Natural killer cell treated with Interleukin-12 subunit alpha and Interleukin-12 subunit beta and Interleukin-15 and Interleukin-18, amount 100 ng/mL, for 72 hours (primary cell): Measurements from ENCODE around the gene CLEC17A. TPM values are rescaled to one million over a fixed set of nuclear protein-coding genes. Genes with fewer than 3 reads are reported as not detected.

Experiments
- ATAC-seq, 2 donors: fragments of 150-1000 bp; cut with Tn5 transposase in 1 of 2; sonication (Bioruptor Pico), chemical (Tn5 transposase) in 1 of 2; 2 replicates each; pipeline ENCODE4 v1.10.0; 2021
- DNase-seq: peaks from one replicate; pipeline ENCODE4 v3.0.0; 2022; ENCODE audit warnings: low spot score
- H3K27ac Mint-ChIP-seq, 2 donors: 1 replicate in 1 of 2; 2 replicates in 1 of 2; pipeline ENCODE4 v1.8.0; 2022; ENCODE audit warnings: mixed read lengths in 2 of 2, mild to moderate bottlenecking in 1 of 2, moderate library complexity in 1 of 2
- H3K27me3 Mint-ChIP-seq, 2 donors: 1 replicate in 1 of 2; 2 replicates in 1 of 2; pipeline ENCODE4 v1.8.0; 2022; ENCODE audit warnings: mixed read lengths in 2 of 2
- H3K36me3 Mint-ChIP-seq: one replicate; pipeline ENCODE4 v1.8.0; 2022; ENCODE audit warnings: mixed read lengths
- H3K4me1 Mint-ChIP-seq, 2 donors: 1 replicate in 1 of 2; 2 replicates in 1 of 2; pipeline ENCODE4 v1.8.0; 2022; ENCODE audit warnings: low read depth in 2 of 2, mixed read lengths in 2 of 2, mild to moderate bottlenecking in 1 of 2
- H3K4me3 Mint-ChIP-seq: one replicate; pipeline ENCODE4 v1.8.0; 2022; ENCODE audit warnings: mixed read lengths
- H3K9me3 Mint-ChIP-seq: 2 replicates; pipeline ENCODE4 v1.8.0; 2022; ENCODE audit warnings: mixed read lengths
- total RNA-seq, 2 donors: library from RNA; stranded (reverse); gene quantifications; one replicate each; pipeline ENCODE4 v1.2.3, GENCODE V29; 2022

The CLEC17A gene
- total RNA-seq, 2 donors from 2014 or later = 0.28 TPM; not detected in 1

DNA sequence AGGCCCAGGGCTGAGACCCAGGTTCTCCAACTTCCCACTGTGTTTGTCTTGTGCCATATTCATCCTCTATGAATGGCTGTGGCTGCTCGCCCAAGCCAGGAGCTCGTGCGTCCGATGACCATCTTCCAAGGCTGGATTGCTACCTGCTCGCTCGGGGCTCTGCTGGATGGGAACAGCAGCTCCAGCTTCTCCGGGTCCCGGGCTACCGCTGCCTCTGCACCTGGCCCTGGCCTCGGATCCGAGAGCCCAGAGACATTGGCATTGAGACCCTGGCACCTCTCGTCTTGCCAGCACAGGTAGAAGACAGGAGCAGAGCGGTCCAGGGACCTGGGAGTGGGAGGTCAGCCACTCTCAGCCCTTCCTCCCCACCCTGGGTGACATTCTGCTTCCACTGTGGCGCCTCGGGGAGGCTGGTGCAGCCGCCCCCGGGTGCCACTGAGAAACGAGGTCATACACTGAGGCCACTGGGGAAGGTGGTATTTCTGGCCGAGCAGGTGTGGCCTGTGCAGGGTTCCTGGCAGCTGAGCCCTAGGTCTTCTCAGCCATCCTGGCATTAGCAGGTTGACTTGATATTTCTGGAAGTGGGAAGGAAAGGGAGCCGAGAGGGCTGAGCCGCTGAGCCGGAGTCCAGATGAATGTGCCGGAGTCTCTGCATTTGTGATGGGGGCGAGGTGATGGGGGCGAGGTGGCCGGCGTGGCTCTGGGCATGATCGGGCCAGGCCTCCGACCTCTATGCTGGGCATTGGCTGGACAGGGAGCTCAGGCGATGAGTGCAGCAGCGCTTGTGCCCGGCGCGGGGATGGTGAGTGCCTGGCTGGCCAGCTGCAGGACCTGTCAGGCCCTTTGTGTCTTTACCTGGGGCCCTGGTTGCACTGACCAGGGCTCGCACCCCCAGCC lies 29.6 kb upstream of the CLEC17A start:
- Mint-ChIP-seq H3K4me3 (no peak overlapping the region), H3K27ac (peak overlapping the region in 1 of 2 donors; percentile 49)

DNA sequence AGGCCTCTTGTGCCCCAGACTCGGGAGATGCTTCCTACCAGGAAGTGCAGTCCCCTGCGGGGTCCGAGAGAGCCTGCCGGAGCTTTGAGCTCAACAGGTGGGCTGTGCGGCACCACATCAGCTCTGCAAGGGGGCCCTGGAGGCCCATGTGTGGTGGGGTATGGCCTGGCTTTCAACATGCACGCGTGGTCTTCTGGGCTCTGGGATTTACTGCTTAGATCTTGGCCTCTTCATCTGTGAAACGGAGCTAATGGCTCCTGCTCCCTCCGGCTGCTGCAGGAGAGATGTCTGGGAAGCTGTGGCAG lies 29.0 kb upstream of the CLEC17A start:
- Mint-ChIP-seq H3K4me1 (peaks cover 37% of the 10 kb centered on the region in 2 donors), H3K9me3 (no peaks in the 10 kb centered on the region), H3K27ac (no peak overlapping the region), H3K36me3 (no peaks in the 10 kb centered on the region), H3K4me3 (no peak overlapping the region), H3K27me3 (no peaks in the 10 kb centered on the region)
- ATAC-seq = no peak
- no peak for DNase-seq

More for the DNA sequence above, 29.6 kb upstream of the CLEC17A start:
- ATAC-seq (no peak), DNase-seq (no peak)
- Mint-ChIP-seq H3K27me3 (no peaks in the 10 kb centered on the region), H3K9me3 (no peaks in the 10 kb centered on the region), H3K4me1 (peaks cover 34 to 37% of the 10 kb centered on the region in 2 donors), H3K36me3 (no peaks in the 10 kb centered on the region)

DNA sequence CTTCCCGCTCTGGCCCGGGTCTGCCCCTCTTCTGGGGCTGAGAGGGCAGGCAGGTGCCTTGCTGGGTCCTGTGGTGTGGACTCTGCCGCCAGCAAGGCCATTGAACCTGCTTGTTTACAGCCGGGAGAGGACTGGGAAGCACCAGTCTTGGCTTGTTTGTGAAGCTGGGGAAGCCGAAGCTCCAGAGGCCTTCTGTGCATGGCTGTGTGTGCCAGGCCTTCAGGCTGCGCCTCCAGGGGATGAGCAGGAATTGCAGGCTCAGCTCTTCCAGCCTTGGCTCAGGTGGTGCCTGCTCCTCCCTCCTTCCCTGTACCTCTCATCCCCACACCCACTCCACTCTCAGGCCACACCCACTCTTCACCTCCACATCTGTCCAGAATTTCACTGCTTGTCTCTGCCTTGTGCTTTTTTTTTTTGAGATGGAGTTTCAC lies 28.5 kb upstream of the CLEC17A start:
- H3K27ac Mint-ChIP-seq = peak overlapping the region in 1 of 2 donors; percentile 77
- no peak overlapping the region for H3K4me3 Mint-ChIP-seq
- no peaks in the 10 kb centered on the region for H3K9me3 Mint-ChIP-seq

DNA sequence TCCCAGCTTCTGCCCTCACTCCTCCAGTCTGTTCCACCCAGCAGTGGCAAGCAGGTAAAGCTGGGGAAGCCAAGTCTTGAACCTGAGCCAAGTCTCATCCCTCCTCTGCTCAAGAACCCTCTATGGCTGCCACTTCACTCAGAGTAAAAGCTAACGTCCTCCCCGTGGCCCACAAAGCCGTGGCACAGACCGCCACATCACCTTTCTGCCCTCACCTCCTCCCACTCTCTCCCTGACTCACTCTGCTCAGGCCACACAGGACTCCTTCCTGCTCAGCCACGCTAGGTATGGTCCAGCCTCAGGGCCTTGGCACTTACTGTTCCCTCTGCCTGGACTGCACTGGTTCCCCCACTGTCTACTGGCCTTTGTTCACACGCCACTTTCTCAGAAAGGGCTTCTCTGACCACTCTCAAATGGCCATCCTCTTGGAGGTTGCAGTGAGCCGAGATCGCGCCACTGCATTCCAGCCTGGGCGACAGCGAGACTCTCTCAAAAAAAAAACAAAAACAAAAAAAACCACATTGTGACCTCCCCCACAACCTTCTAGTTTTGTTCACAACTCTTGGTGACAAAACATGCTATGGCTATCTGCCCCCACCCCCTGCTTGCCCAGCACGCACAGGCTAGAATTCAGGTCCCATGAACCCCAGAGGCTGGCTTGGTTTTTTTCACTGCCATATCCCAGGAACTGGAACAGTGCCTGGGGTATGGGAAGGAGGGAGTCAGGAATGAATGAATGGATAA lies 26.8 kb upstream of the CLEC17A start:
- Mint-ChIP-seq H3K4me1 (peaks cover 31 to 38% of the 10 kb centered on the region in 2 donors), H3K27me3 (no peaks in the 10 kb centered on the region), H3K36me3 (no peaks in the 10 kb centered on the region), H3K4me3 (peak overlapping the region; percentile 75), H3K27ac (peak overlapping the region; percentile 82 to 88), H3K9me3 (no peaks in the 10 kb centered on the region)
- ATAC-seq (peak; percentile 71 to 77), DNase-seq (peak; percentile 72)

More for the DNA sequence above, 28.5 kb upstream of the CLEC17A start:
- ATAC-seq = no peak
- Mint-ChIP-seq H3K4me1 (peaks cover 37% of the 10 kb centered on the region in 2 donors), H3K27me3 (no peaks in the 10 kb centered on the region), H3K36me3 (no peaks in the 10 kb centered on the region)
- no peak for DNase-seq

DNA sequence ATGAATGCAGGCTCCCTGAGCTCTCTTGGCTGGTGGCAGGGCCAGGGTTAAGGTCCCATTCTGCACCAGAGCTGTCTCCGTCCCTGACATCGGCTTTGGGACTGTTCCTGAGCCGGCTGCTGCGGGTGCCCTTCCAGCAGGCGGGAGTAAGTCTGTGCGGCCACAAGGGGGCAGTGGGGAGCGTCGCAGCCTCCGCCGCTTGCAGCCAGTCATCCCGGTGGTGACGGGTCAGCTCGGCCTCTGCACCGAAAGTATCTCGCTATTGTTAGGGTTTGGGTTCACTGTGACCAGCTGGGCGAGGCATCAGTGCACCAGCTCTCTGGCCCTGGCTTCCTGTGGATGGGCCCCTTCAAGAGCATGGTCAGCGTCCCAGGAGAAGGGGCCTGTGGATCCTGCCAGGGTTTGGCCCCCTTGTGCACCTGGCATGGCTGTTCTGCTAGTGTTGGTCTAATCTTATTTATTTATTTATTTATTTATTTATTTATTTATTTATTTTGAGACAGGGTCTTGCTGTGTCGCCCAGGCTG lies 26.2 kb upstream of the CLEC17A start:
- Mint-ChIP-seq H3K4me1 (peaks cover 29 to 35% of the 10 kb centered on the region in 2 donors), H3K27ac (peak overlapping the region; percentile 82 to 88), H3K36me3 (no peaks in the 10 kb centered on the region), H3K9me3 (no peaks in the 10 kb centered on the region), H3K27me3 (no peaks in the 10 kb centered on the region), H3K4me3 (peak overlapping the region; percentile 75)
- ATAC-seq (peak; percentile 85 to 89), DNase-seq (peak; percentile 88)

DNA sequence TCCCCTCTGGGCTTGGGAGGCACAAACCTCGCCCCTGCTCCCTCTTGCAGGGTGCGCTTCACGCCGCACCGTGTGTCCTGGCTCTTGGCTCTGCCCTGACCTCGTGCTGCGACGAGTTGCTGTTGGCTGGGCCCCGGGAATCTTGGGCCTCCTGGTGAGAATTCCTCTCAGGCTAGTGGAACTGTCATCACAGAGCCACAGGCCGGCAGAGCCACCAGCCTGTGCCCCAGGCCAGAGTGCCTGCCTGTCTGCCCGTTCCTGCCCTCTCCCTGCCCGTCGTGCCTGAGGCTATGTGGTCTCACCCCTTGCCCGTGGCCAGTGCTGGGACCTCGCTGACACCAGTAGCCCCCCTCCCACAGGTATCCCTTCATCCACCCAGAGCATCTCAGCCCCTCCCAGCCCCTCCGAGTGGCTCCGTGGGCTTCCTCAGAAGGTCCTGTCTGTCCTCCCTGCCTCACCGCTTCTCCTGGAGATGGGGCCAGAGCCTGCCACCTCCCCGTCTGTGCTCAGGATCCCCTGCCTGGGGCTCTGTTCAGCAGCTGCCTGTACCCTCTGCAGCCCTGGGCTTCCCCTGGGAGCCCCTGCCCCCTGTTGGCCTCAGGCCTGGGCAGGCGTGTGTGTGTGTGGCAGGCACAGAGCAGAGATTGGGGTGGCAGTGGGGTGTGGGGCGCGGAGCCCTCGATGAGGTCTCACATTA lies 24.4 kb upstream of the CLEC17A start:
- peaks cover 22 to 37% of the 10 kb centered on the region in 2 donors for H3K4me1 Mint-ChIP-seq
- no peak overlapping the region for H3K4me3 Mint-ChIP-seq
- H3K27me3 Mint-ChIP-seq = no peaks in the 10 kb centered on the region
- H3K9me3 Mint-ChIP-seq = no peaks in the 10 kb centered on the region
- H3K36me3 Mint-ChIP-seq = no peaks in the 10 kb centered on the region
- no peak for ATAC-seq
- H3K27ac Mint-ChIP-seq = peak overlapping the region; percentile 8 to 45
- DNase-seq = no peak

DNA sequence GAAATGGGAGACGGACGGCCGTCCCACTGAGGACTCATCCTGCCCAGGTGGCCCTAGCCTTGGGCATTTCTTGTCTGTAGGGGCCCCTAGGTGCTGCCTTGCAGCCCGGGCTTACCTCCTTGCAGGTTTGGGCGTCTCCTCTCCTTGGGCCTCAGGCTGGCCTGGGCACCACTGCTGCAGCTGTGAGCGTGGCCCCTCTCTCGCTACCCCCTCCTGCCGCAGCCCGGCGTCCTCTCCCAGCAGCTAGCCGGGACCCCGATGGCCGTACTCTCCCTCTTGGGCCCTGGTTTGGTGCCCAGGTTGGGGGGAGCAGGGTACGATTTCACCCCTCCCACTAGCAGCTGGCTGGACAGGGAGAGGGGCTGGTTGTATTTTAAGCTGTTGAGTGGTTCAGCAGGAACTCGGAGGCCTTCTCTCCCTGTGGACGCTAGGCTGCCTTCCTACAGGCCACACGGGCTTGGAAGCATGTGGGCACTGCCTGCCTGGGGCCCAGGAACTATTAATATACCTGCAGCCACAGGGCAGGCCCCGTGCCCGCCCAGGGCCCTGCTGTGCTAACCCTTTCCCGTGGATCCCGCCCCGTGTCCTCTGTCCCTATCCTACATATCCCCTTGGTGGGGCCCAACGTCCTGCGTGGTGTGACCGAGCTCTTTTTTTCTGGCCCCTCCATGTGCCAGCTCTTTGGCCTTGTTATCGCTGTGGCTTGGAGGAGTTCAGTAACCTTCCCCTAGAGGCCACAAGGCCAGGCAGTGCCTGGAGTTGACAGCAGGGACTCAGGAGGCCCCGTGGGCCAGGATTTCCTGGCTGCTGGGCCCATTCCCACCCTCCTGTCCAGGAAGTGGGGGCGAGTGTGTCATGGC lies 22.7 kb upstream of the CLEC17A start:
- Mint-ChIP-seq H3K9me3 (no peaks in the 10 kb centered on the region), H3K36me3 (no peaks in the 10 kb centered on the region), H3K27me3 (no peaks in the 10 kb centered on the region), H3K27ac (peak overlapping the region; percentile 60 to 76), H3K4me3 (no peak overlapping the region), H3K4me1 (peaks cover 26 to 38% of the 10 kb centered on the region in 2 donors)
- ATAC-seq (no peak), DNase-seq (no peak)

GRCh38 chr19:14560776-14561108 lies 22.1 kb upstream of the CLEC17A start:
- H3K4me3 Mint-ChIP-seq = no peak overlapping the region
- peaks cover 24 to 37% of the 10 kb centered on the region in 2 donors for H3K4me1 Mint-ChIP-seq
- H3K36me3 Mint-ChIP-seq = no peaks in the 10 kb centered on the region
- no peaks in the 10 kb centered on the region for H3K9me3 Mint-ChIP-seq
- ATAC-seq = no peak
- H3K27ac Mint-ChIP-seq = peak overlapping the region; percentile 60 to 76
- DNase-seq = no peak
- no peaks in the 10 kb centered on the region for H3K27me3 Mint-ChIP-seq

GRCh38 chr19:14561249-14561648 lies 21.6 kb upstream of the CLEC17A start:
- Mint-ChIP-seq H3K4me3 (peak overlapping the region; percentile 67), H3K9me3 (no peaks in the 10 kb centered on the region), H3K36me3 (no peaks in the 10 kb centered on the region), H3K4me1 (peaks cover 19 to 35% of the 10 kb centered on the region in 2 donors), H3K27ac (peak overlapping the region; percentile 81 to 92), H3K27me3 (no peaks in the 10 kb centered on the region)
- DNase-seq (no peak), ATAC-seq (no peak)

GRCh38 chr19:14561847-14562351 lies 21.0 kb upstream of the CLEC17A start:
- Mint-ChIP-seq H3K27me3 (no peaks in the 10 kb centered on the region), H3K4me1 (peaks cover 13 to 32% of the 10 kb centered on the region in 2 donors), H3K4me3 (peak overlapping the region; percentile 67), H3K9me3 (no peaks in the 10 kb centered on the region), H3K36me3 (no peaks in the 10 kb centered on the region), H3K27ac (peak overlapping the region; percentile 81 to 92)
- peak; percentile 82 for DNase-seq
- ATAC-seq = peak; percentile 79 to 87

- Mint-ChIP-seq H3K9me3 (no peaks in the 10 kb centered on the region), H3K27ac (peak overlapping the region; percentile 81 to 92), H3K36me3 (no peaks in the 10 kb centered on the region), H3K4me3 (peak overlapping the region; percentile 67), H3K4me1 (peaks cover 22 to 42% of the 10 kb centered on the region in 2 donors), H3K27me3 (no peaks in the 10 kb centered on the region)
- no peak for DNase-seq
- no peak for ATAC-seq
These were observed 20.0 kb upstream of the CLEC17A start for GRCh38 chr19:14562660-14563589.

GRCh38 chr19:14563590-14563926 lies 19.3 kb upstream of the CLEC17A start:
- Mint-ChIP-seq H3K9me3 (no peaks in the 10 kb centered on the region), H3K36me3 (no peaks in the 10 kb centered on the region), H3K4me3 (peak overlapping the region; percentile 20), H3K27ac (peak overlapping the region in 1 of 2 donors; percentile 48), H3K27me3 (no peaks in the 10 kb centered on the region), H3K4me1 (peaks cover 26 to 45% of the 10 kb centered on the region in 2 donors)
- DNase-seq (no peak), ATAC-seq (no peak)
